Measurements from ENCODE around the gene SOS1.

The SOS1 gene

GRCh38 chr2:39018638-39019037, 102.2 kb downstream of the SOS1 start:
- DNase-seq = no peak

- DNase-seq = no peak
Observed at GRCh38 chr2:39017334-39017733, 103.5 kb downstream of the SOS1 start.

DNA sequence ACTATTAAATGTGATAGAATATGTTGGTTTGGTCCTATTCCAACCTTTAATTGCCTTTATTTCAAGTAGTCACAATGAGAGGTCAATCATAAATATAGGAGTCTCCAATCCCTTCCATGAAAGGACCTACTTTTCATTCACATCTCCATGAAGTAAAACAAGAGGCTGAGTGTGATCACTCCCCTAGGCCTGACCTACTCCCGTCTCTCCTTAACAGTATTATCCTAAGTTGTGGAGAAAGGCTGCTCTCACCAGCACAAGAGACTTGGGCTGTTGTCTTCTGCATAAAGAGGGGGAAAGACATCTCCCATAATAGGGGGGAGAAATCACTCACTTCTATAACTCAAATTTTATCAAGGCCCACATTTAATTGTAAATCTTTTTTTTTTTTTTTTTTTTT, 105.4 kb downstream of the SOS1 start:
- DNase-seq = no peak

GRCh38 chr2:39013871-39014270, 107.0 kb downstream of the SOS1 start:
- DNase-seq = no peak

- DNase-seq = no peak
Observed at GRCh38 chr2:39008665-39009064, 112.2 kb downstream of the SOS1 start.

GRCh38 chr2:39007875-39008504, 112.9 kb downstream of the SOS1 start:
- no peak for DNase-seq

- DNase-seq = no peak
Observed at GRCh38 chr2:39000552-39000951, 120.3 kb downstream of the SOS1 start.

GRCh38 chr2:38997781-38998180, 123.1 kb downstream of the SOS1 start:
- DNase-seq = no peak

GRCh38 chr2:38991899-38992298, 129.0 kb downstream of the SOS1 start:
- DNase-seq = no peak

DNA sequence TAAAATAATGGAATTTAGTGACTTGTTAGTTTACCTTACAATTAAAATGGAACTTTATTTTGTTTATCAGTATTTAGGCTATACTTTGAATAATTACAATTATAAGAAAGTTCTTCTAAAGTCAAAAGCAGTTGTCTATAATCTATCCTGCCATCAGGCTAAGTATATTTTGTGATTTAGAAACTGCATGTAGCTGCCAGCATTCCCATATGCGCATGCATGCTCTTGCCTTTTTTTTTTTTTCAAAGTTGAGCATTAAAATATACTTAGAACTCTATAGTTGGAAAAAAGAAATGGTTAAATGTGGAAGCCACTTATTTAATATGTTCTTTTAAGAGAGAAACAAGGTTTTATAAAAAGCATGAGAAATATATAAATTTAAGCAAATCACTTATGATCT, 132.1 kb downstream of the SOS1 start:
- DNase-seq = no peak

DNA sequence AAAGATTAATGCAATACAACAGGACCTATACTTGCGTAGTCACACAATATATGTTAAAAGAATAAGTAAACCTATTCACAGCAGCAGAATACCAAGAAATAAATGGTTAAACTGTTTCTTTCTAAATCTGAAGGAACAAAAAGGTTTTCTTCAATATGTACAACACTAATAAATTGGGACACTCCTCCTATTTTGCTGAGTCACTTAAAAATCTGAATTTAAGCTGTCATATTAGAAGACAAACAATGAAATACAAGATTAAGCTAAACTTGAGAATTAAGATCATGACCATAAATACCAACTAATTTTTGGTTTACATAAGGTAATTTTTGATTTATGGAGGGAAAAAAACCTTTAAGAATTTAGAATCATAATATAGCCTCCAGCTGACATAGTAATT, 138.4 kb downstream of the SOS1 start:
- DNase-seq = no peak

GRCh38 chr2:38981670-38982357, 139.0 kb downstream of the SOS1 start:
- DNase-seq = no peak

DNA sequence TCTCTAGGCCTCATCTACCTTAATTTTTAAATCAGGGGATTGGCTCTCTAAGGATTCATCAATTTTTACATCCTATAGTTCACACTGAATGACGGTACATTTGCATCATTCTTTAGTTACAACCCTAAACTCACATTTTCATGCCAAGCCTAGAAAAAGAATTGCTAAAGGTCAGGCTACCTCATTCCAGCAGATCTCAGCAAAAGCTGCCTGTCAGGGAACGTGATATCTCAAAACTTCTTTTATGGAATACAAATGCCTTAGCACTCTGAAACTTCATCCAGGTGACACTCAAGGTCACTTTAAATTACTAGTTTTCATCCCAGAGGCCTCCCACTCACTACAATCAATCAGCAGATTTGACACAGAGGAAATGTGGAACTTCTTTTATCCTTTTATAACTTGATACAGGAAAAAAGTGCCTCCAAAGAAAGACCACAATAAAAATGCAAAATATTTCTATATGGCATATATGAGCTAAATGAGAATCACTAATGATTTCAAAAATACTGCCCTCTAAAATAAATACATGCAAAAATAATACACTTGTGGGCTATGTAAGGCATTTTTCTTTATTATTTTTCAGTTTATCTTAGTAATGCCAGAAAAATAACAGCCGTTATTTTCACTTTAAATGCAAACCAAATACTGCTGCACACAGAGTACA, 139.7 kb downstream of the SOS1 start:
- DNase-seq = no peak

DNA sequence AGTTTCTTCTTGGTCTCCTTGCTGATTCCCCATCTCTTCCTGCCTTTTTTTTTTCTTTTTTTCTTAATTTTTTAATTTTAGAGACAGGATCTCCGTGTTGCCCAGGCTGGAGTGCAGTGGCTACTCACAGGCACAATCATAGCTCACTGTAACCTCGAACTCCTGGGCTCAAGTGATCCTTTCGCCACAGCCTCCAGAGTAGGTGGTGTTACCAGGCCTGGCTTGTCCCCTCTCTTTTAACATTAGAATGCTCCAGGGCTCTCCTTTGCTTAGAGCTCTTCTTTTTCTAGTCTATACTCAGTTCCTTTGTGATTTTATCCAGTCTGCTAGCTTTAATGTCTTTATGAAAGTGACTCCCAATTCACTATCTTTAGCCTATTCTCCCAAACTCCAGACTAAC, 141.9 kb downstream of the SOS1 start:
- DNase-seq = no peak

GRCh38 chr2:38978296-38978903, 142.5 kb downstream of the SOS1 start:
- no peak for DNase-seq

DNA sequence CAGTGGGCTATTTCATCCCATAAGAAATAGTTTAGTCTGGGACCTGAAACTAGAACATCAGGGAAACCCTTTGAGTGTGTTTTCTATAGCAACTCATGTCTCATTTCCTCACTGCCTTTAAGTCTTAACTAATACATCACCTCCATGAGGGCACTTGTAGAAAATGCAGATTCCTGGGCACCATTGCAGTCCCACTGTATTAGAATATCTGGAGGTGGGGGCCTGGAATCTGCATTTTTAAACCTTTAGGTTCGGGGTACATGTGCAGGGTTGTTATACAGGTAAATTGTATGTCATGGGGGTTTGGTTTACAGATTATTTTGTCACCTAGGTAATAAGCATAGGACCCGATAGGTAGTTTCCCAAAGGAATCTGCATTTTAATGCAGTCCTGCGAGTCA, 143.8 kb downstream of the SOS1 start:
- DNase-seq = no peak

- DNase-seq = no peak
Observed at GRCh38 chr2:38975042-38975441, 145.8 kb downstream of the SOS1 start.

DNA sequence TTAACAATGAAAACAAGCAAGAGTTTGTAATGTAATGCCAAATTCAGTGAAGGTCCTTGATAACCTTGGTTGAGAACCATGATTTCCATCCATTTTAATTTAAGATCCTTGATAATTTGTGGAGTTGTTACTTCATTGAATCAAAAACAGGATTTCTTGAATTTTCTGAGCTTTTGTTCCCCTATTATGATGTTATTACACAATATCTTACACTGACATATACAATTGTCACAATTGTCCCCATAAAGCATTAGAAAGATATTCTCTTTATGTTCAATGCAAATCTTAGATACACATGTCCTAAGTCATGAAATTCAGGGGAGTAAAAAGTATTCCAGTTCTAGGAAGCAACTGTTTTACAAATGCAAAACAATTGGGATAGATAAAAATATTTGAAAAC, 147.6 kb downstream of the SOS1 start:
- DNase-seq = no peak

- no peak for DNase-seq
Observed at GRCh38 chr2:38971377-38971776, 149.5 kb downstream of the SOS1 start.

DNA sequence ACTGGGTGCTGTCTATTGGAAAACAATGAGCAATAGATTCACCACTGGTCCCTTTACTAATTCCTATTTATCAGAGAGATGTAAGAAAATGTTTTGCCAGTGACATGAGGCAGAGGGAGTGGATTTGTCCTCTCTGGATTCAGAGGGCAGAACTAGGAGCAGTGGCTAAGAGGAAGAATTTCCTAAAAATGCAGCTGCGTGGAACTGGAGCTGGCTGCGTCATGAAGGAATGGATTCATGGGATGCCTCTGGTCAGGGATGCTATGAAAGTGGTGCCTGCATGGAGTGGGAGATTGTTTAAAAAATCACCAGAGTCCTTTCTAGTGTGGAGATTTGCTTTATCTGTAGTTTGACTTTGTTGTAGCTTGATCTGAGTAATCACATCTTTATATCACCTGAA, 152.8 kb downstream of the SOS1 start:
- no peak for DNase-seq

DNA sequence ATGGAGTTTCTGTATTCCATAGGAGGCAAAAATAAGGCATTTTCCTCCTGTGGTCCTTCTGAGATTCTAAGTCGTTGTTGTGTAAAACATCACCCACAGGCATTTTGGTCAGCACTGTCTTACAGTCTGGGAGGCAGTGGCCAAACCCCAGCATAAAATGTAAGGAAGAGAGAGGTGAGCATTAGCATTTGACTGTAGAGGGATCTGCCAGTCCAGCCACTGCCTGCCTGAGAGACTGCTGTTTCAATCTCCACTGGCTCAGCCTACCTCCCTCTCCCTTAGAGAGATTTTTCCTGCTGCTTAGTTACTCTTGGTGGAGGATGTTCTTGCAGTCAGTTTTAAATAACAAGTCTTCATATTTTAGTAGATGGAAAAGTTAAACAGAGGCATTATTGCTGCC, 154.2 kb downstream of the SOS1 start:
- DNase-seq = no peak

DNA sequence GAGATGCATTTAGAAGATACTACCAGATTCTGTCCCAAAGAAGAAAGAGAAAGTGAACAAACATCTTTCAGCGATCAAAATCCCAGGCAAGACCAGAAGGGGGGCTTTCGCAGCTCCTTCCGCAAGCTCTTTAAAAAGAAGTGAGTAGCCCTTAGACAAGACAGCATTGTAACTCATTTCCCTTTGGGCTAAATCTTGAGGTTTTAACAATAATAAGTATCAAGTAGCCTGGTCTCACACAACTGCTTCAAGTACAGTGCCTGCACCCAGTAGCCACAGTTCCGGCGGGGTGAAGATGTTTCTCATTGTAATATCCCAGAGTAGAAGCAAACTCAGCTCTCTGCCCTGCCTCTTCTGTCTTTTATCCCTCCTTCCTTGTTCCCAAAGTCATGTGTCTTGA, 154.8 kb downstream of the SOS1 start:
- no peak for DNase-seq

- no peak for DNase-seq
Observed at GRCh38 chr2:38960609-38961320, 160.1 kb downstream of the SOS1 start.

Data from SHP77 treated with DMSO at 0.1 percent for 48 hours (cell line).